ENCODE results near the gene CD200R1L.

Gene CD200R1L

DNA sequence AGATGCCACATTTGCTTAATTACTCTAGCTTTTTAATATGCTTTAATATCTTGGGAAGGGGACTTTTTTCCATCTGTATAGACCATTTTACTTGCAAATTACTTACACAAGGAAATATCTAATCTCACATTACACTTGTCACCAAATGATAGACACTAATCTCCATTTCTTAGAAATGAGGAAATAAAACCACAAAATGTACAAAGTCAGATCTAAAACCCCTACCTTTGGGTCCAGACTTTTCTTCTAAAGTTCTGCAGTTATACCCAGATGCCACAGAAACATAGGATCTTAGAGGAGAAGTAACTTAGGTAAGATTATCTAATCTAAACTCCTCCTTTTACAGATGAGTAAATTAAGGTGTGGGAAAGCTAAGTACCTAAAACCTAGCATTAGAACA, 44.3 kb downstream of the CD200R1L start:
- TF ChIP-seq, protein P1, sequence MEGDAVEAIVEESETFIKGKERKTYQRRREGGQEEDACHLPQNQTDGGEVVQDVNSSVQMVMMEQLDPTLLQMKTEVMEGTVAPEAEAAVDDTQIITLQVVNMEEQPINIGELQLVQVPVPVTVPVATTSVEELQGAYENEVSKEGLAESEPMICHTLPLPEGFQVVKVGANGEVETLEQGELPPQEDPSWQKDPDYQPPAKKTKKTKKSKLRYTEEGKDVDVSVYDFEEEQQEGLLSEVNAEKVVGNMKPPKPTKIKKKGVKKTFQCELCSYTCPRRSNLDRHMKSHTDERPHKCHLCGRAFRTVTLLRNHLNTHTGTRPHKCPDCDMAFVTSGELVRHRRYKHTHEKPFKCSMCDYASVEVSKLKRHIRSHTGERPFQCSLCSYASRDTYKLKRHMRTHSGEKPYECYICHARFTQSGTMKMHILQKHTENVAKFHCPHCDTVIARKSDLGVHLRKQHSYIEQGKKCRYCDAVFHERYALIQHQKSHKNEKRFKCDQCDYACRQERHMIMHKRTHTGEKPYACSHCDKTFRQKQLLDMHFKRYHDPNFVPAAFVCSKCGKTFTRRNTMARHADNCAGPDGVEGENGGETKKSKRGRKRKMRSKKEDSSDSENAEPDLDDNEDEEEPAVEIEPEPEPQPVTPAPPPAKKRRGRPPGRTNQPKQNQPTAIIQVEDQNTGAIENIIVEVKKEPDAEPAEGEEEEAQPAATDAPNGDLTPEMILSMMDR (IDR thresholded peaks at IDR 0.05) = no peak

DNA sequence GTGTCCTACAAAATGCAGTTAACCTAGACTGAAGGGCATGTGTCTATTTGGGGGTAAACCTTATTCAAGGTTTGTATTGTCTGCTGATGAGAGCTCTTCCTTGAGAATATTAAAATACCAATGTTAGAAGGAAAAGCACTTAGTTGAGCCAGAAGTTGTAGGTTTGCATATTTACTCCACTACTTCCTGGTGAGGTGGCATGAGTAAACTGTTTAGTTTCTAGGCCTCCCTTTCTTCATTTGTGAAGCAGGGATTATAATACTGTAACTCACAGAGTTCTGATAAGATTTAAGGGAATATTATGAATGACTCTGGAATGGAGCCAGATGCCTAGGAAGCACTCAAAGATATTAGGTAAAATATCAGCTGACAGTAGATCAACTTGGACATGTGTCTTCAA, 46.7 kb downstream of the CD200R1L start:
- TF ChIP-seq, protein P1 (IDR thresholded peaks at IDR 0.05) = no peak

DNA sequence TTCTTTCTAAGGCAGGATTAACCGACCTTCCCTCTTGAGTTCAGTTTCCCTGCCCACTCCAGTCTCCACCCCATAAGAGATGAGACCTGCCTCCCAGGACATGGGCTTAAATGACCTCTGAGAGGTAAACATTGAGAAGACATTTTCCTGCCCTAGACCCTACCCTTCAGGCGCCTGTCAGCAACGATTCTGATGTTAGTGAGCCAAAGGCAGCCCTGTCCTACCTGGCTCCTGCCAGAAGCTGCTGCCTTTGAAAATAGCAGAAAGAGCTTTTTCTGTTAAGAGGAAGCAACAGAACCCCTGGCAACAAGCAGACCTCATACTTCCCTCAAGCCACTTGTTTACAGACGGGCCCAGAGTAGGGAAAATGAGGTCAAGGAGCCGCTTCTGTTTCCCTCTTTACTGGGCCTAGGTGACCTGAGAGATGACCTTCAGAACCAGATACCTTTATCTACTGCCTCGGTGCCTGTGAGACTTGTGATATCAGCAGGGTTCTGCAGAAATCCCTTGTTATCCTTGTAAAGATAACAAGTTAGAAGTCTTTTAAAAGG, 52.0 kb downstream of the CD200R1L start:
- TF ChIP-seq, protein P1 (IDR thresholded peaks at IDR 0.05) = no peak

DNA sequence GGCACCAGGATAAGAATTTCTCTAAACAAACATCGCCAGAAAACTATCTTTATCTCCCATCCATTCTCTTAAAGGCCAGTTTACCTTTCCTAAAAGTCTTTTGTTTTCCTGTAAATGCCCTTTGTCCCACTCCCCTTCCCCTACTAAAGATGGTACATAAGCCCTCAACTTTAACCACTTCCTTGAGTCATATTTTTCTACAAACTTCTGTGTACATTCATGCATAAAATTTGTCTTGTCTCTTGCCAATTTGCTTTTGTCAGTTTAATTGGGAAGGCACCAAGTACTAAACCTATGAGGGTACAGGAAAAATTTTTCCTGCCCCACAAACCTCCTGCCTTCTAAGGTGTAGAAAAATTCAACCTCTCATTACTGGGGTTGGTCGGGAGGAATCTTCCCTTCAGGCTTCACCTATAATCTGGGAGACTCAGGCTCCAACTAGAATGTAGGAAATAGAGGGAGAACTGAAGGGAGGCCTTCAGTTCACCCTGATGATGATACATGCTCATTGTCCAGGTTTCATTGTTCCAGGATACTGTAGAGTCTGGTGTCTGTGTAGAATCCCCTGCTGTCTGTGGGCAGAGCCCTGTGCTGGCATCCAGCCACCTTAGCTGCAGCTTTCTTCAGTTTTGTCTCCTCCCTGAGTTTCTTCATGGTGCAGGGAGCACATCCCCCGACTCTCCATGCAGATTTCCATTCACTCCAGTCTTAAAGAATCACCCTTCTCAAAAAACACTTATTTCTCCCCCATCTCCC, 53.2 kb downstream of the CD200R1L start:
- TF ChIP-seq, protein P1 (IDR thresholded peaks at IDR 0.05) = no peak

DNA sequence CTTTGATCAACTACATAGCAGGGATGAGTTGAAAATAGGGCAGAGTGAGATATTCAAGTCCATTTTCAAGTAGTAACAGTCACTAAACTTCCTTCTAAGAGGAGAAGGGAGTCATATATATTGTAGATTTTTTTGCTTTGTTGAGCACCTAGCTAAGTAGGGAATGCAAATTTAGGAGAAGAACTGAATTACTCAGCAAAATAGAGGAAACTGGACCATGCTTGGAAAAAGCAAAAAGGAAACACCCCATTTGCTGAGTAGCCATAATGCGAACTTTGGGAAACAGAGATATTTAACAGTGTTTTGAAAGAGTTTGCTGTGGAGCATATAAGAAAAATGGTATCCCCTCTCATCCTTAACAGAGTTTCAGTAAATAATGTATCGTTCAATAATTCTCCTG, 54.9 kb downstream of the CD200R1L start:
- TF ChIP-seq, protein P1 (IDR thresholded peaks at IDR 0.05) = no peak

DNA sequence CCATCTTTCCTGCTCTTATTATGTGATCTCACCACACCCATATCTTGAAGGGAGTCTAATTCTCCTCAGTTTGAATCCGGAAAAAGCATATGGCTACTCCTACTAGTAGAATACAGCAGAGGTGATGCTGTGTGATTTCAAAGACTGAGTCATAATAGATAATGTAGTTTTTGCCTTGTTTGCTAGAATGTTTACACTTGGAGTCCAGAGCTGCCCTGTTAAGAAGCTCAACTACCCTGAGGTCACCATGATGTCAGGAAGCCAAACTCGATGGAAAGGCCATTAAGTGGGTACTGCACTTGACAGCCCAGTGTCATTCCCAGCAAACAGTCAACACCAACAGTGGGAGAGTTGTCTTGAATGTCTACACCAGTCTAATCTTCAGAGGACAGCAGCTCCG, 56.9 kb downstream of the CD200R1L start:
- TF ChIP-seq, protein P1 (IDR thresholded peaks at IDR 0.05) = no peak

DNA sequence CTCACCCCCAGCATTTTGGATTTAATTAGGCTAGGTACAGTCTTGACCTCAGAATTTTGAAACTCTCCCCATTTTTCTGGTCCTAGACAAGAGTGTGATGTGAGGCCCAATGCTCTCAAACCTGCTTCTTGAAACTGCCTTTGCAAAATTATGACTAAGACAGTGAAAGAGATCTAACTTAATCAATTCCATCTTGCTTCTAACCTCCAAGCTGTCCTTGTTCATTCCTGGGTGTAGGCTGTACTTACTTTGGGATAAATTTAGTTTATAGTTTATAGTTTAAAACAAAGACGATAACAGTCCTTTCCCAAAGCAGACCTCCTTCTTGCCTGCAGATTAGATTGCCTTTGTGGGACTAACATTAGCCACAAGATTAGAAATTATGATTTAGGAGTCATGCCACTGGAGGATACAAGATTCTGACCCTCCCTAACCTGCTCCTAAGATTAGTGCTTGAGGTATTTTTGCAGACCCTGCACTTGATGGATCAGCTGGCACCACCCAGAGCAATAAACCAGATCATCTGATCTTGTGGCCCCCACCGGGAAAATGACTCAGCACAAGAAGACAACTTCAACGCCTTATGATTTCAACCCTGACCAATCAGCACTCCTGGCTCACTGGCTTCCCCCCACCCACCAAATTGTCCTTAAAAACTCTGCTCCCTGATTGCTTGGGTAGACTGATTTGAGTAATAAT, 59.6 kb downstream of the CD200R1L start:
- TF ChIP-seq, protein P1 (IDR thresholded peaks at IDR 0.05) = no peak

Data from LNCAP (cell line).